Kidney tubule cell (primary cell): ENCODE measurements around the gene TPD52L1.

Experiments used
- DNase-seq: peaks from one replicate; pipeline ENCODE4 v3.0.0-alpha.2; 2018; ENCODE audit warnings: low spot score

TPD52L1 gene

DNA sequence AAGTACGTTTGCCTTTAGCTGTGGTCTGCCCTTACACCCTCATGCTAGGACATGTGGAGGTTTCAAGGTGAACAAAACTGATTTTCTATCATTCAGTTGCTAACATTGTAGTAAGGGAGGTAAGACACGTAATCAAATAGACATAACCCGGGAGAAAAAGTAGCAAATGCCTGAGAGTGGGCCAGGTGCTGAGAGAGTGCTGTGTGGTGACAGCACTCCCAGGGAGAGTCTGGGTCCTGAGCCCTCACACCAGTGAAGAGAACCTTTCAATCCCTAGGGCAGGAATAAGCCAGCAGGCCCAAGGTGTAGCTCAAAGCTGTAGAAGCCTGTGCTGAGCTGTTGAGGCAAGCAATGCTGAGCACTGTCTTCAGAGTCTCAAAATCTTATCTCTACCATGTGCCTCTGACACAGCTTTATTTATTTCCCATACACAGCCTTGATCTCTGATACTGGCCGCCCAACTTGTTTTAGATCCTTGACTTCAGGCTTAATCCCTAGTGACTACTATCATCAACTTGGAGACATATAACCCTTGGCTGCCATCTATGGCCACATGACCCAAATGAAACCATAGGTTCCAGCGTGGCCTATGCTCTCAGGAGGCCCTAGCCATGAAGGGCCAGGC is 55.2 kb downstream of the TPD52L1 start:
- no peak for DNase-seq

DNA sequence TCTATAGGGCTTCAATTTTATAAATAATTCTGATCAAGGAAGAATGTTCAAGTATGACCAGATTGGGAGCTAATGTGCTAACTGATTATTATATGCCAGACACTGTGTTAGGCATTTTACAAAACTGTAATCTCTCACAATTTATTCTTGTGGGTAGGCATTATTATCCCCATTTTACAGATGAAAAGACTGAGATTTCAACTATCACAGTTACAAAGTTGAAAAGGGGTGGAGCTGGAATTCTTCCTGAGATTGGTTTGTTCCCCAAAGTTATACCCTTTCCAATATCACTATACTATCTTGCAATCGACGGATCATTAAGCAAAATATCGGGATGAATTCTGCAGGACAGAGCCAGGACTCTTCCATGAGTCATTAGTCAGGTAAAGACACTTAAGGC is 57.1 kb downstream of the TPD52L1 start:
- DNase-seq = no peak

- no peak for DNase-seq
Observed at GRCh38 chr6:125211352-125211751, 57.8 kb downstream of the TPD52L1 start.

DNA sequence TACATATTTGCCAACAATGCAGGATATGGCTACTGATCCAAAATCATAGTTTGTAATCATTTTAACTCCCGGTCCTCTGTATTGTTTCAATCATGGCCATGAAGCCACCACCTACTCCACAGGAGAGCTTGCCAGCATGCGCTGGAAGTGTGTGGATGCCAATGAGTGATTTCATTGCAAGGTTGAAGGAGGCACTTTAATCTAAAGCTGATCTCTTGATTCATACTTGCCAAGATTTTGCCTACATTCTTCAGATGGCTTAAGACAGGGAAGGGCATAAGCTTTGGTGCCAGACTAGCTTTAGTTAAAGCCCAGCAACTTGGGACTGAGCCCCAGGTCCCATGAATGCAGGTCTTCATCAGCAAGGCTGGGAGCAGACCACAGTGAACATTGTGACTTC is 58.8 kb downstream of the TPD52L1 start:
- no peak for DNase-seq

GRCh38 chr6:125213939-125214338 is 60.4 kb downstream of the TPD52L1 start:
- DNase-seq = no peak

- no peak for DNase-seq
Observed at GRCh38 chr6:125215252-125215819, 61.8 kb downstream of the TPD52L1 start.

- no peak for DNase-seq
Observed at GRCh38 chr6:125216015-125216414, 62.4 kb downstream of the TPD52L1 start.

DNA sequence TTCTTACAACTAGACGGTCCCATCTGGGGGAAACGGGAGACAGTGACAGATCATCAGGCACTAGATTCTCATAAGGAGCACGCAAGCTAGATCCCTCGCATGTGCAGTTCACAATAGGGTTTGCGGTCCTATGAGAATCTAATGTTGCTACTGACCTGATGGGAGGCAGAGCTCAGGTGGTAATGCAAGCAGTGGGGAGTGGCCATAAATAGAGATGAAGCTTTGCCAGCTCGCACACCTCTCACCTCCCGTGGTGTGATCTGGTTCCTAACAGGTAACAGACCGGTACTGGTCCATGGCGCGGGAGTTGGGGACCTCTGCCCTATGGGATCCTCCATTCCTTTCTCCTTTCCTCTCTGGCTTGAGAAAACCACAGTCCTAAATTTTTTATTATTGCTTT is 63.8 kb downstream of the TPD52L1 start:
- no peak for DNase-seq

GRCh38 chr6:125217992-125218391 is 64.4 kb downstream of the TPD52L1 start:
- DNase-seq = no peak

GRCh38 chr6:125219361-125219895 is 65.9 kb downstream of the TPD52L1 start:
- DNase-seq = no peak

- peak; percentile 55 for DNase-seq
Observed at GRCh38 chr6:125220712-125221111, 67.1 kb downstream of the TPD52L1 start.

DNA sequence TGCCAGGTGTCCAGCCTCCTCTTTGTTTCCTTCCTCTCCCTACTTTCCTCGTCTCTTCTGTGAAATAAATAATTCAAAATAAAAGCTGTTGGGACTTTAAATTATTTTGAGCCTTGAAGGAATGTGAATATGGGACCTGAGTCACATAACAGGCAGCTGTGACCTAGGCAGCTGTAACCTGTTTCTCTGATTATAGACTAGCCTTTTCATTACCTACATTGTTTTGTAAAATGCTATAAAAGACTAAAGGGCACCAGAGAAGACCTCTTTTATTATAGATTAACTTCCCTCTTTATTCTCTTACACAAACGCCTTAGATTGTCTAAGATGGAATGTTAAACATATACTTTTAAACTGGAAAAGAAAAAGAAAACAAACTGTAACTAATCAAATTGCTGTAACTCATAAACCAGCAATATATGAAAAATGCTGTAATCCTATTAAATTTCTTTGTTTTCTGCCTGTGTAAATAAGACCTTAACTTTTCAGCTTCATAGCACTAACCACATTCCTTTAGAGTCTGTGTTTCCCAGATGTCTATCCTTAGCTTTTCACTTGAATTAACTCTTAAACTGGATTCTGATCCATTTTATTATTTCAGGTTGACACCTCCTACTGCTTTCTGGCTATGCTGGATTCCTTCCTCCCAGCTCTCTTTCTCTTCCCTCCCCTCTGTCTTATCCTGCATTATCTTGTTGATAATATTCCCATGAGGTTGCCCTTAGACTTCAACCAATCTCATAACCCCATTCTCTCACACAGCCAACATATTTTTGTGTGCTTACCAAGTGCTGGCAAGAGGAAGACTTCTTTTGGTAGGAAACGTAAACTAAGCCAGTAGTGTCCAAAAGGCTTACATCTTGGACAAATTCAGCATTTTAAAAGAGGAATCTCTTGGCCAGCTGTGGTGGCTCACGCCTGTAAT is 69.2 kb downstream of the TPD52L1 start:
- peak; percentile 35 for DNase-seq

DNA sequence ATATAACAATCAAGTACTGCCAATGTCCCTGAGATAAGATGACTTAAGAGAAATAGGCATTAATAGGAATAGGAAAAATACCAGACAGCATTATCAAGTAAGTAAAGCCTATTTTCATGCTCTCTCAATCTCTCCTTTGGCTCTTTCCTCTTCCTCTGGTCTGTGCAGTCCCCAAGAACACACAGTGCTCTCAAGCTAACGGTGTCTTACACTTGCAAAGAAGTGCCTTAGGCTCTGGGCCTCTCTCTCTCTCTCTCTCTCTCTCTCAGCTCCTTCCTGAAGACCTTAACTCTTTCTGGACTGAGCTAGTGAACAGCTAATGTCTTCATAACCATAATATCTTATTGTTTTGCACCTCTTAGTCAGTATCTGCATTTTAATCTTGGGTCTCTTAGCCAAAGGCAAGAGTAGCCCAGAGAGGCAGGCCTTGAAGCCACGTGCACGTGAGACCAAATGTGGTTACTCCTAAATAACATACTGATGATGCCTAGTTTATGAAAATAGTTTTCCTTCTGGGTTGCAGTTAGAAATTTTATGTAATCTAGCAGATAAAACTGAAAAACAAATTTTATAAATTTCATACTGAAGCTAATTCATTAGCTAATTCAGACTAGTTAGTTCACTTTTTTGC is 70.8 kb downstream of the TPD52L1 start:
- DNase-seq = no peak

DNA sequence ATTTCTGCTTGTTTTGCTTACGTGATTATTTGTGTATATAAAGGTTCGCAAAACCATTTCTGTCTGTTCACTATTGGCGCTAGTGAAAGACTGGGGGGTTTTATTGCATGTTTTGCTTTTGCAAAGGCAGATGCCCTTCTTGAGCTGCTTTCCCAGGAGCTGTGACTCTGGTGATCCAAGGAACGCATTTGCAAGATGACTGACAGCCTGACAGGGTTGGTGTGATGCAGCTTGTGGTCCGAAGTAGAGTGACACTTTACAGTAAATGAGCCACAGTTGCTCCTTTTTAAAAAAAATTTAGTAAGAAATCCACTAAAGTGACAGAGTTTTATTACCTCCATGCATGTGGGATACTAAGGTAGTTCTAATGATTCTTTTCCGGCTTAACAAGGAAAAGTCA is 73.7 kb downstream of the TPD52L1 start:
- DNase-seq = no peak

GRCh38 chr6:125228981-125229479 is 75.5 kb downstream of the TPD52L1 start:
- no peak for DNase-seq

DNA sequence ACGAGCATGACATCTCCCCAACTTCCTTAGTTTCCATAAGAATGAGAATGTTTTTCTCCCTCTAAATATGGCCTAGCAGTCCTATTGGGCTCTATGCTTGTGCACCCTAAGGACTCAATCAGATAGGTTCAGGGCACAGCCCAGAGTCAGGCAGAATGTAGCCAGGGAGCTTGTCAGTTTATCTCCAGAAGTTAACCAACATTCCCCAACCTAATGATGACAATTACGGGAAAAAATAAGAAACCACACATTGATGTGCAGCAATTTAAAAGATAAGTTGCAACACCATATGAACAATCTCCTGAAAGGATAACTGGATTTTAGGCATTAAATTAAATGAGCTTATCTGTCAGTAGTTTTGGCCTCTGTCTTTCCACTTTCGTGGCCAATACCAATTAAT is 77.1 kb downstream of the TPD52L1 start:
- DNase-seq = no peak

DNA sequence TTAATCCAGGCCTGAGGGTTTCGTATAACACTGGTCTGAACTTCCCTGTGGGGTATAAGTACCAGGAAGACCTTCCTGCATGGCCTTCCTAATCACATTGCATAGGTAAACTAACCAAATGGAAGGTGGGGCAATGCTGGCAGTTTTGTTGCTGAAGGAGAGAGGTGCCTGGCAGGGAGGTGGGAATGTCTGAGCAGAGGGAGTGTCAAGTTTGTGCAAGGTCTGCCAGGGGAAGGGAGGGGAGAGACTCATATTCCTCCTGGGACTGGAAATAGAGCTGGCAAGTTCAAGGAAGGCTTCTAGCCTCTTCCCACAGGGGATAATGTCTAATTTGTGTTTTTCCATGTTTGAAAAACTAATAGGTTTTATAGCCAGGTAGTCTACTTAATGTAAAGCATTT is 77.6 kb downstream of the TPD52L1 start:
- no peak for DNase-seq

DNA sequence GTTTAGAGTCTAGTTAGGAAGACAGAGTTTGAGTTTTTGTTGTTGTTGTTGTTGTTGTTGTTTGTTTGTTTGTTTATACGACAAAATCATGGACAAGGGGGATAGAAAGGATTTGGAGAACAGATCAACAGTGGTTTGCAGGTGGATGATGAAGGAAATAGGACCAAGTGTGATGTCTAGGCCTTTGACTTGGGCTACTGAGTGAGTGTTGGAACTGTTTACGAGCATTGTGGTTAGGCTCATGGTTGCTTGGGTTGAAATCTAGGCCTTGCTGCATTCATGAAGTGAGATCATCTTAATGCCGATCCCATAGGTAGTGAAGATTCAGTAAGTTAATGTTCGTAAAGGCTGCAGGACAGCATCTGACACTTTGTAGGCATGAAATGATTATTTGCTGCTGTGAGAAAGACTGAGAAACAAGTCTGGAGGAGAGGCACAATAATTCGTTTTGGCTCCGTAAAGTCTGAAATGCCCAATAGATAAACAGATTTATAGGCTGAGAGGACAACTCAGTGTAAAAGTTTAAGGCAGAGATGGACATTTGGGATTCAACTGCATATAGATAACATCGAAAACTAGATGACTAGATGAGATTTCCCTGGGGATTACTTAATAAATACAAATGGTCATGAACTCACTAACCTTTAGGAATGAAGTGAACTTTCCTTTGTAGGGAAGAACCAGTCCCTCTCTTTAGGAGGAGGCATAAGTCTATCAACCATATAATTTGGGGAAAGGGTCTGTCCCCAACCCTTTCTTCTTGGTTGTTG is 78.2 kb downstream of the TPD52L1 start:
- DNase-seq = no peak

- no peak for DNase-seq
Observed at GRCh38 chr6:125232466-125232865, 78.9 kb downstream of the TPD52L1 start.

GRCh38 chr6:125233202-125233601 is 79.6 kb downstream of the TPD52L1 start:
- DNase-seq = no peak

DNA sequence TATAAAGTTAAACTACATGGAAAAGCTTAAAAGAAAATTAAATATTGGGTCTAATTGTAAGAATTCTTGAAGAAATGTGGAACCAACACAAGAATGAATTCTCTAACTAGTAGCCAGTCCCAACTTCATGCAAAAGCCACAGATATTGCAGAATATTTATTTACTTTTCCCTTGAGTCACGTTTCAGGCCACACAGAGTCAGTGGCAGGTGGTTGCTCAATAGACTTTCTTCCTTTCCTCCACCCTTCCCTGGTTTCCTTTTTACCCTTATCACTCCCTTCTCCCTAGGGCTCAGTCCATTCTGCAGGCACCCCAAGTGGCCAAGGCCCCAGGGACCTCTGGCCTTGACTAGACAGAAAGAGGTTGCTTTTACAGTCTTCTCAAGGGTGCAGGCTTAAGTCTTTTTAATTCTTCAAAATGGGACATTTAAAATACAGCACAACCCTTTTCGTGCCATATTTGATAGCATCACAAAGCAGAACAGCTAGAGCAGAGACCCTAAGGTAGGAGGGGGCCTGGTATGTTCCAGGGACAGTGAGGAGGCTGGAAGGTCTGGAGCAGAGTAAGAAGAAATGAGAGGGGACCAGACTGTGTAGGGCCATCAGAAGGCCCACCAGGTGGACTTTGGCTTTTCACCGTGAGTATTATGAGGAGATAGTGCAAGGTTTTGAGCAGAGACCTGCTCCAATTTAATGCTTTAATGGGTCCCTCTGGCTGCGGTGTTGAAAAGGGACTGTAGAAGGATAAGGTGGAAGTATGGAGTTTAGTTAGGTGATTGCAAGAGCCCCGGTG is 83.2 kb downstream of the TPD52L1 start:
- no peak for DNase-seq
